ENCODE data around the gene STARD8.

- TF ChIP-seq BACH2 (CRISPR knock-in tag; IDR thresholded peaks at IDR 0.05; ENCODE audit: borderline replicate concordance) (no peak), CSRNP3 (CRISPR knock-in tag; IDR thresholded peaks at IDR 0.05) (no peak), SNAI2 (CRISPR knock-in tag; IDR thresholded peaks at IDR 0.05) (no peak), ZNF8 (CRISPR knock-in tag; IDR thresholded peaks at IDR 0.05) (no peak)
Measured at GRCh38 chrX:68695206-68695845, 47.9 kb downstream of the STARD8 start.
